Measurements from ENCODE around the gene TXNDC2. TPM values are rescaled to one million over a fixed set of nuclear protein-coding genes. Genes with fewer than 3 reads are reported as not detected.

The TXNDC2 gene
- total and polyA plus RNA-seq, 9 of the 15 experiments (the other 6 are each of a cell fraction or from before 2014, with no cell fraction given): 1.2 to 4.9 (median 2.3) TPM

- TF ChIP-seq, protein P1, sequence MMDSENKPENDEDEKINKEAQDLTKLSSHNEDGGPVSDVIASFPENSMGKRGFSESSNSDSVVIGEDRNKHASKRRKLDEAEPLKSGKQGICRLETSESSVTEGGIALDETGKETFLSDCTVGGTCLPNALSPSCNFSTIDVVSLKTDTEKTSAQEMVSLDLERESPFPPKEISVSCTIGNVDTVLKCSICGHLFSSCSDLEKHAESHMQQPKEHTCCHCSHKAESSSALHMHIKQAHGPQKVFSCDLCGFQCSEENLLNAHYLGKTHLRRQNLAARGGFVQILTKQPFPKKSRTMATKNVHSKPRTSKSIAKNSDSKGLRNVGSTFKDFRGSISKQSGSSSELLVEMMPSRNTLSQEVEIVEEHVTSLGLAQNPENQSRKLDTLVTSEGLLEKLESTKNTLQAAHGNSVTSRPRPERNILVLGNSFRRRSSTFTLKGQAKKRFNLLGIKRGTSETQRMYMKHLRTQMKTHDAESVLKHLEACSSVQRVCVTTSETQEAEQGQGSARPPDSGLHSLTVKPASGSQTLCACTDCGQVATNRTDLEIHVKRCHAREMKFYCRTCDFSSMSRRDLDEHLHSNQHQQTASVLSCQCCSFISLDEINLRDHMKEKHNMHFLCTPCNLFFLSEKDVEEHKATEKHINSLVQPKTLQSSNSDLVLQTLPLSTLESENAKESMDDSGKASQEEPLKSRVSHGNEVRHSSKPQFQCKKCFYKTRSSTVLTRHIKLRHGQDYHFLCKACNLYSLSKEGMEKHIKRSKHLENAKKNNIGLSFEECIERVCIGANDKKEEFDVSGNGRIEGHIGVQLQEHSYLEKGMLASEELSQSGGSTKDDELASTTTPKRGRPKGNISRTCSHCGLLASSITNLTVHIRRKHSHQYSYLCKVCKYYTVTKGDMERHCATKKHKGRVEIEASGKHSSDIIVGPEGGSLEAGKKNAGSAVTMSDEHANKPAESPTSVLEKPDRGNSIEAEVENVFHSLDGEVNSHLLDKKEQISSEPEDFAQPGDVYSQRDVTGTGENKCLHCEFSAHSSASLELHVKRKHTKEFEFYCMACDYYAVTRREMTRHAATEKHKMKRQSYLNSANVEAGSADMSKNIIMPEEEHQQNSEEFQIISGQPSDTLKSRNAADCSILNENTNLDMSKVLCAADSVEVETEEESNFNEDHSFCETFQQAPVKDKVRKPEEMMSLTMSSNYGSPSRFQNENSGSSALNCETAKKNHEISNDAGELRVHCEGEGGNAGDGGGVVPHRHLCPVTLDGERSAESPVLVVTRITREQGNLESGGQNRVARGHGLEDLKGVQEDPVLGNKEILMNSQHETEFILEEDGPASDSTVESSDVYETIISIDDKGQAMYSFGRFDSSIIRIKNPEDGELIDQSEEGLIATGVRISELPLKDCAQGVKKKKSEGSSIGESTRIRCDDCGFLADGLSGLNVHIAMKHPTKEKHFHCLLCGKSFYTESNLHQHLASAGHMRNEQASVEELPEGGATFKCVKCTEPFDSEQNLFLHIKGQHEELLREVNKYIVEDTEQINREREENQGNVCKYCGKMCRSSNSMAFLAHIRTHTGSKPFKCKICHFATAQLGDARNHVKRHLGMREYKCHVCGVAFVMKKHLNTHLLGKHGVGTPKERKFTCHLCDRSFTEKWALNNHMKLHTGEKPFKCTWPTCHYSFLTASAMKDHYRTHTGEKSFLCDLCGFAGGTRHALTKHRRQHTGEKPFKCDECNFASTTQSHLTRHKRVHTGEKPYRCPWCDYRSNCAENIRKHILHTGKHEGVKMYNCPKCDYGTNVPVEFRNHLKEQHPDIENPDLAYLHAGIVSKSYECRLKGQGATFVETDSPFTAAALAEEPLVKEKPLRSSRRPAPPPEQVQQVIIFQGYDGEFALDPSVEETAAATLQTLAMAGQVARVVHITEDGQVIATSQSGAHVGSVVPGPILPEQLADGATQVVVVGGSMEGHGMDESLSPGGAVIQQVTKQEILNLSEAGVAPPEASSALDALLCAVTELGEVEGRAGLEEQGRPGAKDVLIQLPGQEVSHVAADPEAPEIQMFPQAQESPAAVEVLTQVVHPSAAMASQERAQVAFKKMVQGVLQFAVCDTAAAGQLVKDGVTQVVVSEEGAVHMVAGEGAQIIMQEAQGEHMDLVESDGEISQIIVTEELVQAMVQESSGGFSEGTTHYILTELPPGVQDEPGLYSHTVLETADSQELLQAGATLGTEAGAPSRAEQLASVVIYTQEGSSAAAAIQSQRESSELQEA (IDR thresholded peaks at IDR 0.05; ENCODE audit: low read depth): no peak
- TF ChIP-seq SP2 (IDR thresholded peaks at IDR 0.05; ENCODE audit: extremely low read depth, low read depth, low read length, poor library complexity, severe bottlenecking): no peak
- peak; percentile 88 for TF ChIP-seq ZEB2 (IDR thresholded peaks at IDR 0.05)
- TF ChIP-seq, protein P2, sequence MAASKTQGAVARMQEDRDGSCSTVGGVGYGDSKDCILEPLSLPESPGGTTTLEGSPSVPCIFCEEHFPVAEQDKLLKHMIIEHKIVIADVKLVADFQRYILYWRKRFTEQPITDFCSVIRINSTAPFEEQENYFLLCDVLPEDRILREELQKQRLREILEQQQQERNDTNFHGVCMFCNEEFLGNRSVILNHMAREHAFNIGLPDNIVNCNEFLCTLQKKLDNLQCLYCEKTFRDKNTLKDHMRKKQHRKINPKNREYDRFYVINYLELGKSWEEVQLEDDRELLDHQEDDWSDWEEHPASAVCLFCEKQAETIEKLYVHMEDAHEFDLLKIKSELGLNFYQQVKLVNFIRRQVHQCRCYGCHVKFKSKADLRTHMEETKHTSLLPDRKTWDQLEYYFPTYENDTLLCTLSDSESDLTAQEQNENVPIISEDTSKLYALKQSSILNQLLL (CRISPR knock-in tag; IDR thresholded peaks at IDR 0.05; ENCODE audit: borderline replicate concordance): no peak
- no peak for TF ChIP-seq PHTF2 (CRISPR knock-in tag; IDR thresholded peaks at IDR 0.05)
- no peak for TF ChIP-seq ILF3 (IDR thresholded peaks at IDR 0.05; ENCODE audit: borderline replicate concordance)
- no peak for TF ChIP-seq SRSF1 (IDR thresholded peaks at IDR 0.05; ENCODE audit: low read depth, low read length)
- TF ChIP-seq CBX1 (IDR thresholded peaks at IDR 0.05; ENCODE audit: low read depth): no peak
- no peak for TF ChIP-seq SRSF3 (IDR thresholded peaks at IDR 0.05; ENCODE audit: insufficient read depth, low read length)
- TF ChIP-seq, protein P3, sequence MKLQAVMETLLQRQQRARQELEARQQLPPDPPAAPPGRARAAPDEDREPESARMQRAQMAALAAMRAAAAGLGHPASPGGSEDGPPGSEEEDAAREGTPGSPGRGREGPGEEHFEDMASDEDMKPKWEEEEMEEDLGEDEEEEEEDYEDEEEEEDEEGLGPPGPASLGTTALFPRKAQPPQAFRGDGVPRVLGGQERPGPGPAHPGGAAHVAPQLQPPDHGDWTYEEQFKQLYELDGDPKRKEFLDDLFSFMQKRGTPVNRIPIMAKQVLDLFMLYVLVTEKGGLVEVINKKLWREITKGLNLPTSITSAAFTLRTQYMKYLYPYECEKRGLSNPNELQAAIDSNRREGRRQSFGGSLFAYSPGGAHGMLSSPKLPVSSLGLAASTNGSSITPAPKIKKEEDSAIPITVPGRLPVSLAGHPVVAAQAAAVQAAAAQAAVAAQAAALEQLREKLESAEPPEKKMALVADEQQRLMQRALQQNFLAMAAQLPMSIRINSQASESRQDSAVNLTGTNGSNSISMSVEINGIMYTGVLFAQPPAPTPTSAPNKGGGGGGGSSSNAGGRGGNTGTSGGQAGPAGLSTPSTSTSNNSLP (IDR thresholded peaks at IDR 0.05; ENCODE audit: borderline replicate concordance, low read depth, low read length): peak; percentile 92
- TF ChIP-seq MIER1 (IDR thresholded peaks at IDR 0.05; ENCODE audit: low read depth): peak; percentile 64; the same call in 1 of the 2 replicates
- peak; percentile 92 for TF ChIP-seq MTA1 (IDR thresholded peaks at IDR 0.05; ENCODE audit: borderline replicate concordance)
- TF ChIP-seq THRB (CRISPR knock-in tag; conservative IDR thresholded peaks at IDR 0.05): no peak
Measured at GRCh38 chr18:9898792-9899549, 13.2 kb downstream of the TXNDC2 start (continued).

Data from K562 (cell line).